ENCODE measurements around the gene COL23A1.

The COL23A1 gene

DNA sequence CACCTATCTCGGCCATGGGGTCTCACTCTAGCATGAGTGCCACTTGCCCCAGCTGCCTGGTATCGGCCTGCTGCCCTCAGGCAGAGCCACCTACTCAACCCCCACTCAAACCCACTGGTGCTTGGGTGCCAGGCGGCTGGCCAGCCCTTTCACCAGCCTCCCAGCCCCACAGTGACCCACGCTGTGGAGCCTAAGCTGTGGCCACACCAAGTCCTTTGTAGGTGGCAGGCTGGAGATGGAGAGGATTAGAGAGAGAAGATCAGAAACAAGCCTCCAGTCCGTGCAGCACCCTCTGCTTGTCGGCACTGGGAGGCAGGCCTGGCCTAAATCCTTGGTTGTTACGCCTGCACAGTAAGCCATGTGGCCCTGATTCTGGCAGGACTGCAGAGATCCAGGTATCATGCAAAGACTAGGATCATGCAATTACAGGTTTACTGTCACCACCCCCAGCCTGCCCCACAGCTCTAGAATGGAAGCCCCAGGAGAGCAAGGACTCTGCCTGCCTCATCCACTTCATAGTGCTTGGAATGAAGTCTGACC, 171.7 kb downstream of the COL23A1 start:
- DNase-seq: no peak

DNA sequence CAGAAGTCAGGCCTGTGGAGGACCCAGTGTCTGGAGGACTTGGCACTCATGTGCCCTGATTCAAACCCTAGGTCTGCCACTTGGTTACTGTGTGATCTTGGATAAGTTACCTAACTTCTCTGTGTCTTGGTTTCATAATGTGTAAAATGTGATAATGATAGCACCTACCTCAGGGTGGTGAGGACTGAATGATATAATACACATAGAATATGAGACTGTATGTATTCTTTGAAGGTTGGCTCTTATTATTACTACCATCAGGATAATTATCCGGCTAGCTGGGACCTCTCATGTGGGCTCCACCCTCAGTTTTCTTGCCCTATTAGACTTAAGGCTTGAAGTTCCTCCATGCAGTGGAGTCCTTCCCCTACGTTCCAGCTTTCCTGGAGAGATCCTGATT, 172.2 kb downstream of the COL23A1 start:
- DNase-seq: no peak

DNA sequence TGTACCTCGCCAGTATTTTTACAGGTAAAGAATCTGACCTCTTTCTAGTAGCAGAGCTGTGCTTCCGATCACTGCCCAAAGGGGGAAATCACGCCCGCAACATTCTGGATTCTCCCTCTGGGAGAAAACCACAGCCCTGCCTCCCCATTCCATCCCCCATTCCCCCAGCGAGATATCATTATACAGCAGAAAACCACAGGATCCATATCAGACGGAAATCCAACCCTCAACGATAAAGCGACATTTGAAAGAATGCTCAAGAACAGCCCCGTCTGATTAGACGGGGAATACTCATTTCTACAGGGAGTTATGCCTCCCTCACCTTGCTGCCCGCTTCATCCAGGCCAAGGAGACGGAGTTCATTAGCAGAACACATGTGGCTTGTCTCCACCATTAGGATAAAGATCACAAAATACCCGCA, 172.8 kb downstream of the COL23A1 start:
- no peak for DNase-seq

DNA sequence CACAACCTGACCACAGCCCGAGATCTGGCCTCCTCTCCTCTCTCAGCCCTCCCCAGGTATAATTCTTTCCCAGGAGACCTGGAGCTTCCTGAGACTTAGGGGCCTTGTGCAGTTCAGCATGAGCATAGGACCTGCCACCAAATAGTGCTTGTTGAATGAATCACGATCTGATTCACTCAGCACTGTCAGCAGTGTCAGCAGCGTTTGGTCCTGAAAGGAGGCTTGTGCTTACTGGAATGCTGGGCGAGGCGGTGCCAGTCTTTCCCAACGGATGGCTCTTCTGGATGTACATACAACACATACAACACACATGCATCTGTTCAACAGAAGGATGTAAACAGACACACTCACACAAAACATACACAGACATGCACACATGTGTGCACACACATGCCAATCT, 173.3 kb downstream of the COL23A1 start:
- no peak for DNase-seq

DNA sequence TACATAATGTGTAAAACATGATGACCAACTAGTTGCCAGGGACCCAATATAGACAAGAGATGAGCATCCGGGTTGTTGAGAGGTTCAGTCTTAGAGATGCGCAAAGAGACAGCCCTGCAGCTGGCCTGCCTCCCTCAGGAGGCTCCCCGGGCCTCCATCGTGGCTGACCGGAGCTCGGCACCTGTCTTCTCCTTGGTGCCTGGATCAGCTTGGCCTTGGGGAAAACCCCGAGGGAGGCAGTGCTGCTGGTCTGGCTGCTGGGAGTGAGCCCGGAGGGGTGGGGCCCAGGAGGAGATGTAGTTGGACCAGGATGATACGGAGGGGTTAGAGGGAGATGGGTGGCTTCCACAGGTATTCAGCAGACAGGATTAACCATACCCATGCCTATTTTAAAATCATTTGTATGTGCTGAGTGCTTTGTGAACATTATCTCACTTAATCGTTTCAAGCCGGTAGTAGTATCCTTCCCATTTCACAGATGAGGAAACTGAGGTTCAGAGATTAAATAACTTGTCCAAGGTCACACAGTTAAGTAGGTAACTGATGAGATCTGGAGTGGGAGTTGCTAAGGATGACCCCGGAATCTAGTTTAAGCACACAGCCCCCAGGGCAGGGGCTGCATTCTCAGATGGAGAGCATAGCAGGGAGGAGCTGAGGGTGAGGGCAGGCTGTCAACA, 173.8 kb downstream of the COL23A1 start:
- DNase-seq: no peak

DNA sequence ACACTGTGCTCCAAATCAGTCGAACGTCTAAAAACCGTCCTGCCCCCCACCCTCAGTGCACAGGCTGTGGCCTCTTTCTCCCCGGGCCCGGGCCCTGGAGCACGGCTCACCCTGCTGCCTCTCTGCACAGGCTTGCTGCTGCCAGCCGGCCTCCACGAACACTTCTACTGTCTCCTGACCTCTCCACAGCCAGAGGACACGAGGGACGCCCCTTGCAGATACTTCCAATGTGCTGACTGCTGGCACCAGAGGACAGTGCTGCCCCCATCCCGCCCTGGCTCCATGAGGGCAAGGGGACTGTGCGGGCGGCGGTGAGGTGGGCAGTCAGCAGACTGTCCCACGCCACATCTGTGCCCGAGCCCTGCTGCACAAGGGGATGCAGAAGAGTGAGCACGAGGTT, 174.8 kb downstream of the COL23A1 start:
- no peak for DNase-seq

DNA sequence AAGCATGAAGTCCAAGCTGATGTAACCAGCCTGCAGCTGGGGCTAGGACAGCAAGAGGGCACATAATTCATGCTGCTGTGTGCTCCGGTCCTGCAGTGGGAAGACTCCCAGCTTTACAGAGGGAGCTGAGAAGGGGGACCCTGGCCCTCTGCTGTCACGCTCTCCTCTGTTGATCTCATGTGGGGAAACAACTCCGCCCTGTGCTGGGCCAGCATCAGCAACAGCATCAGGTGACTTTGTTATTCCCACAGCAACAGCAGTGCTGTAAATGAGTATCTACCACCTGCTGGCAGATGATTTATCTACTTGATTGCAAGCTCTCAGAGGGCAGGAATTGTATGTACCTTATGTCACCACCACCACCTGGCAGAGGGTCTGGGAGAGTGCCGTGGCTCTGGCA, 176.2 kb downstream of the COL23A1 start:
- DNase-seq: no peak

DNA sequence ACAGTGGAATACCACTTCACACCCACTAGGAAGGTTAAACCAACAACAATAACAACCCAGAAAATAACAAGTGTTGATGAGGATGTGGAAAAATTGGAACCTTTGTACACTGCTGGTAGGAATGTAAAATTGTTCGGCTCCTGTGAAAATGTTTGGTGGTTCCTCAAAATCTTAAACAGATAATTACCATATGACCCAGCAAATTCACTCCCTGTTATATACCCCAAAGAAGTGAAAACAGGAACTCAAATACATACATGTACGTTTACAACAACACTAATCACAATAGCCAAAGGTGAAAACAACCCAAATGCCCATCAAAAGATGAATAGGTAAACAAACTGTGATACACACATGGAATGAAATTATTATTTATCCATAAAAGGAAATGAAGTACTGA, 179.1 kb downstream of the COL23A1 start:
- DNase-seq: no peak

DNA sequence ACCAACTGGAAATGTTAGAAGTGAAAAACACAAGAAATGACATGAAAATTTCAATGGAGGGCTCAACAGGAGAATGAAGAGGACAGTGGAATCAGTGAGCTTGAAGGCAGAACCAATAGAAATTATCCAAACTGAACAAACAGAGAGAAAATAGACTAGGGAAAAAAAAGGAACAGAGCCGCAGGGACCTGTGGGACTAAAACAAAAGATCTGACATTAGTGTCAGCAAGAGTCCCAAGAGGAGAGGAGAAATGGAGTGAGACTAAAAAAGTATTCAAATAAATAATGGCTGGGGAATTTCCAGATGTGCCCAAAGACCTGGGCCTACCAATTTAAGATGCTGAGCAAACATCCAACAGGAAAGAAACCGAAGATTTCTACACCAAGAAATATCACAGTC, 182.5 kb downstream of the COL23A1 start:
- DNase-seq: no peak

DNA sequence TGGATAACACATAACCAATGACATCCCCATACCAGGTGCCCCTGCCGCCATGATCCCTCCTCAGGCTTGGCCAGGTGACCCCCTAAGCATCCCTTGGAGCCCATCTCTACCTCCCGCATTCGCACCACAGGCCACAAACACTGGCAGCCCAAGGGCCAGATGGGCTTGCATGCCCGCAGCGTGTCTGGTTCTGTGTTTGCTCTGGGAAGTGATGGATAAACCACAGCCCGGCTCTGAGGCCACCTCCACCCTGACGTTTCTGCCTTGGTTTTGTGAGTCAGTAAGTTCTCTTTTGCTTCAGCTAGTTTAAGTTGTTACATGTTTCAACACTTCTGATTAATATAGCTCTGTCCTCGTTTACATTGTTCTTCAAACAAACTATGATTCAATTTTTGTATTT, 185.2 kb downstream of the COL23A1 start:
- DNase-seq: no peak

DNA sequence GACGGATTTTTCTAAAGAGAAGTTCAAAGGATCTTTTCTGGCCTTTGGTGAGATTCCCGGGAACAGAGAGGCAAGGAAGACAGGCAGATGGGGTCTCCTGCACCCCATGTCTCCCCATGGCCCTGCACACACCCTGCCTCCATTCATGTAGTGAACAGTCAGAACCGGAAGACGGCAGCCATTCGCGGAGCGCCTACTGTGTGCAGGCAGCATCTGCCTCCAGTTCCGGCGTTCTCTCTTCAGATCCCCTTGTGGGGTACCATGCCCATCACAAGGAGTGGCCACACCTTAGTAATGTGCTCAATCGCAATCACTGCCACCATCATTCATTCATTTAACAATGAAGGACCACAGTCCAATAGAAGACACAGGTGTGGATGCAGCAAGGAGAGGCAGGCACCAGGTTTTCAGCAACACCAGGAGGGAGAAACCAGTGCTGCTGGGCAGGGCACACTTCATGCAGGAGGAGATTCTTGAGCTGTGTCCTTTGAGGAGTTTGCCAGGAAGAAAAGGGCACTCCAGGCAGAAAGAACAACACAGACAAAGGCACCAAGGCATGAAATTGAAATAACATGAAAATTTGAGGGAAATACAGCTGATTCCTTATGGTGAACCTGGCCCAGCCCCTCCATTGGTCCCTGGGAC, 186.1 kb downstream of the COL23A1 start:
- DNase-seq: no peak

DNA sequence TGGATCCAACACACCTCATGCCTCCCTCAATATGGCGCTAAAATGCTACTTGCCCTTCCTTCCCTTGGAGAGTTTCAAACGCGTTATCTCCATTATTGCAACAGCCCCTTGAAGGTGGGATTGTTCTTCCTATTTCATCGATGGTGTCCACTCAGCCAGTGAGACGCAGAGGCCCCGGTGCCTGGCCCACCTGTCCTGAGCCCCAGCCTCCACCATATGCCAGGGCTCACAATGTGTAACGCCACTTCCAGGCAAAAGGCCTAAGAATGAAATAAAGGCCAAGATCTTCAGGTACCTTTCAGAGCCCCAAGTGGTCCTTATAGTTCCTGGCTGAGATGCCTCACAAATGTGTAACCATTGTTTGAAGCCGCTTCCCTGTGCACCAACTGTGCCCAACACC, 186.8 kb downstream of the COL23A1 start:
- DNase-seq: no peak

DNA sequence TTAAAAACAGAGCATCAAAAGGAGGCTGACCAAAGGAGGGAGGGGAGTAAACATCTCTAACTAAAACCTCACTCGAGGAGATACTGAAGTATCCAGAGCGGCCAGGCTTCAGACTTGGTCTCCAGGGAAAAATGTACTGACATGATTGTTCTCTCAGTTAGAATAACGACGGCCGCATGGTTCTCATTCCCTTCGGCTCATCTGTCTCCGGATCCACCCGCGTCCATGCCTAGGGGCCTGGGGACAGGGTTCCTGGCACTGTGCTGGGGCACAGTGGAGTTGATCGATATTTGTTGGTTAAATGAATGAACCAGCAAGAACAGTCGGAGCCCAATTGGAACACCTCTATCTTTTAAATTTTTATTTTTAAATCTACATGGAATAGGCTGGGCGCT, 190.5 kb downstream of the COL23A1 start:
- DNase-seq: no peak

DNA sequence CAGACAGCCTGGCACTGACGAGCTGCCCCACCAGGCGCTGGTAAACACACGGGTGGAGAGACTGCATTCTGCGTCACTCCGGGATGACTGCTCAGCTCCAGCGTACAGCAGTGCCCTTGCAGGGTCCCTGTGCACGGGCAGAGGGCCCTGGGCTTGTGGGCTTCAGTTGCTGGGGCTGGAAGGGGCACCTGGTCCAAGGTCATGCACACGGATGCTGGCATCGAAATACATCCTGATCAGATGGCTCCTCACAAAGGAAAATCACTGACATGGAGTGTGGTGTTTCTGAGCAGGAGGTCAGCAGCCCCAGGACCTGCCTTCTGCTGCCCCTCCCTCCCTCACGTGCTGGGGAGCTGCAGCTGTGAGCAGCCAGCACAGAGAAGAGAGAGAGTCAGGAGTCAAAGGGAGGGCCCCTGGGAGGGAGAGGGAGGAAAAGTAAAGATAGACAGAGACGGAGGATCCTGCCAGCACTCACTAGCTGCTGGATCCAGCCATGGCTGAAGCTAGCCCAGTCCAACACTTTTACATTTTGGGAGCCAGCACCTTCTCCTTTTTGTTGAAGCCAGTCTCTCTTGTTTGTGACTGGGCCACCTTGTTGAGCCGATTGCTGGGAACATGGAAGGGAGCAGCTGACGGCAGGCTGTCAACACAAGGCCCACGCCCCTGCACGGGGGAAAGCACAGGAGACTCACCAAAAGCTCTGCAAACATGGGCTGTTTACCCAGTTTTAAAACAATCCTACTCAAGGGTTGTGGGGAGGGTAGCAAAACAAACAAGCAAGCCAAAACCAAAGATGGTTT, 191.1 kb downstream of the COL23A1 start:
- no peak for DNase-seq

DNA sequence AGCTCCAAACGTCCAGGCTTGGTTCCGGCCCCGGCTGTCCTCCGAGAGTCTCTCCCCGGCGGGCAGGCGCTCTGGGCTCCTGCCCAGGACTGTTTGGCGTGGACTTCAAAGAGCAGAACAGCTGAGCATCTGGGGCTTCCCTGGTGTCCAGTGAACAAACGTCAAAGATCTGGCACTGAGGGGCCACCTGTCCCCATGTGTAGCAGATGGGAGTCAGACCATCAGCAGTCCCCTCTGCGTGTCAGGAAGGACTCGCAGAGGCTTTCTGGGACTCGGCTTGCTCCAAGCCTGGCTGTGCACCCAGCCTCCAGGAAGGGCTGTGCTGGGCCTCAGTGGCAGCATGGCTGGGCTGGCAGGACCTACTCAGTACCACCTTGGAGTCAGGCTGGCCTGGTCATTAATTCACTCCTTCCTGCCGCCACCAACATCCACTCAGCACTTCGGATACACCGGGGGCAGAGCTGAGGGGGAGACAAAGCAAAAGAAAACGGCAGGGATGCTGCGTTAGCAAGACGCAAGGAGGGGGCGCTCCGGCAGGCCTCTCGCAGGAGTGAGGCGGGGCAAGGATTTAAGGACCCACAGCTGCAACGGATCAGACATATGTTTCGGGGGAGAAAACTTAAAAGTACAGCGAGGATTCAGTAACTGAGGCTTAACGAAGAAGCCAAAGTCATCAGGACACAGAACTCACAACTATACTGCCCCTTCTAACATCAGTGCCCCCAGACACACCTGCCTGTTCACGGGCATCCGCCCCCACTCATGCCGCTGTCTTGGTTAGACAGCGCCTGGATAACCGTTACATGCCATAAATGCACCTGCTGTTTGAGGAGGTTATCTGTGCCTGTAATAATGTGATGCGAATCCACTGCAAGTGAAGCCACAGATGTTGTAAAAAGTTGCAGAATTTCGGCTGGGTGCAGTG, 193.1 kb downstream of the COL23A1 start:
- no peak for DNase-seq

DNA sequence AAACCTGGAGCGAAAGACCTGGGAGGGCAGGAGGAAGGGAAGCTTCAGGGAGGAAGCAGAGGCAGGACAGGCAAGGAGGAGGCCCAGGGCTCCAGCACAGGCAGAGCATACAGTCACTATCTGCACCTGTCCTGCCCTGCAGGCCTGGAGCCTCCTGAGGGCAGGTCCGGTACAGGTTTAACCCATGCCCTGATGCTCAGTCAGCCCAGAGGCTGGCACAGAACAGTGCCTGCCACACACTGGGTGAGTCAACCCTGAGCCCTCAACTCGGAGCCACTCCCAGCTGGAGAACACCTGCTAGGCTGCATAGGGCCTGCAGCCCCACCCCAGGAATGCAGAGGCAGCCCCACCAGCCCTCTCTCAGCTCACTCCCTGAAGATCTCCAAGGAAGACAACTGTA, 196.1 kb downstream of the COL23A1 start:
- no peak for DNase-seq

DNA sequence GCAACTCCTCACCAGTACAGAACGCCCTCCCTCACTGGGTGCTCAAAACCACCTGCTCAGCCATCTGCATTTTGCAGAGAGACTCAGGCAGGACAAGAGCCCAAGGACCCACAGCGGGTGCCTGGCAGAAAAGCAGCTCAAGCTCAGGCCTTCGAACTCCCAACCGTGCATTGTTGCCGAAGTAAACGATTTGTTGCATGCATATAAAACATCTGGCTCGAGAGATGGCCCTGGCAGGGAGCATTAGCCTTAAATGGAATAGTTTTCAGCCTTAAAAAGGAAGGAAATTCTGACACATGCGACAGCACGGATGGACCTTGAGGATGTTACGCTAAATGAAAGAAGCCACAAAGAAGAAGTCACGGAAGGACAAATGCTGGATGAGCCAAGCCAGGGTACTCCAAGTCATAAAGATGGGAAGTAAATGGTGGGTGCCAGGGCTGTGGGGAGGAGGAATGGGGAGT, 197.2 kb downstream of the COL23A1 start:
- DNase-seq: no peak

DNA sequence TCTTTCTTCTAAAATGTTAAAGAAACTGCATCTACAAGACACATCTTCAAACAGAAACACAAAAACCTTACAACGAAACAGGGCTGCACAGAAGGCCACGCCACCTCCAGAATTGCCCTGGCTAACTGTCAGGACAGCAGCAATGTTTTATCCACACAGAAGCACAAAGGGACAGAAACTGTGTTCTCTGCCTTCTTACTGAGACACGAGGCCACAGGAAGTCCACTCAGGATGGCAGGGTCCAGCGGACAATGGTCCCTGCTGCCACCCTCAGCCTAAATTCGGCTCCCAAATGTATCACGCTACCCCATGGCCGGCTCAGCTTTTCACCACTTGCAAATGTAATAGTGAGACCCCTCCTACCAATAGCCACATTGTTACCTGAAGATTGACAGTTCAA, 197.8 kb downstream of the COL23A1 start:
- no peak for DNase-seq

DNA sequence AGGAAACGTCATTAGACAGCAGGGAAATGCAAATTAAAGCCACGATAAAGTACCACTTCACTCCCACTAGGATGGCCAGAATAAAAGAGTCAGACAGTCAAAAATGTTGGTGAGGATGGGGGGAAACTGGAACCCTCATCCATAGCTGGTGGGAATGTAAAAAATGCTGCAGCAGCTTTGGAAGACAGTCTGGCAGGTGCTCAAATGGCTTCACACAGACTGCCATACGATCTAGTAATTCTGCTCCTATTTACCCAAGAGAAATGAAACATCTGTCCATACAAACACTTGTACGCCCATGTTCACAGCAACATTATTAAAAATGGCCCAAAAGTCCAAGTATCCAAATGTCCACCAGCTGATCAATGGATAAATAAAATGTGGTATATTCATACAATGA, 198.7 kb downstream of the COL23A1 start:
- no peak for DNase-seq

DNA sequence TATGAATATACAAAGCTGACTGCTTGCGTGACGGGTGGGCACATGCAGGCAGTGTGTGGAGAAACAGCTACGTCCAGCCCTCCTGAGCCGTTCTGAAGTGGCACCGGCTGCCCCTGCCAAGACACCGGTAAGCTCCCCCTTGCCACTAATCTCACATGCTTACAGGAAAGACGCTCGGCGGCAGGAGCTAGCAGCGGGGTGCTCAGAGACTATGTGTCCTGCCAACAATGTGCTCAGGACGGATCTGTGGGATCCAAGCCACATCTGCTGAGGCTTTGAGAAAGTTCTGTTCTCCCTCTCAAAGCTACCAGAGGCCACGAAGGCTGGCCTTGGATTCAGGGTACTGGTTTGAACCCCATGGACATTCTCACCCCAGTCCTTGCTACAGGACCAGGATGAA, 200.4 kb downstream of the COL23A1 start:
- DNase-seq: no peak

DNA sequence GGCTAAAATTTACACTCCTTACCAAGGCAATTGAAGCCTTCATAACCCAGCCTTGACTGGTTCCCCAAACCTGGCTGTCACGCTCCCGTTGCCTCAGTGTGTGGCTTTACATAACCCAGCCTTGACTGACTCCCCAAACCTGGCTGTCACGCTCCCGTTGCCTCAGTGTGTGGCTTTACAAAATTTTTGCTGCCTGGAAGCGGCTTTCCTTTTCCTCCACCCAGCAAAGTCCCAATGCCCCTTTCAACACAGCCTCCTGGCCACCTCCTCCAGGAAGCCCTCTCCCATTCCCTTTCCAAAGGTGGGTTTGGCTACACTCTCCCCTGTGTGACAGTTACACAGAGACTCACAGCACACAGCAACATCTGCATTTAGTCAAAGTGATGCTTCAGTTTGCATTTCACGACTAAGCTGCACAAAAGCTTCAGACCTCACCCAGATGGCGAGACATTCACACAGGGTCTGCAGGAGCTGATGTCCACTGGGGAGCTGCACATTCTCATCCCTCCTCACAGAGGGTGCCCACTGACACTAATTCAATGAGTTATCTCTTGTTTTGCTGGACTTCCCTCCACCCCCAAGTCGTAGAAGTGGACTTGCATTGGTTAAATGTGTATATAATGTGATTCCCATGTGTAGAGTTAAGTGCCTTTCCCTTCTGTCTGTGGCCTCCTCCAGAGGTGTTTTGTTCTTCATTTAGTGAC, 201.0 kb downstream of the COL23A1 start:
- no peak for DNase-seq

Measured in activated CD4-positive, alpha-beta T cell treated with anti-CD3 and anti-CD28 coated beads, Interleukin-10, Interleukin-2, amounts not matched to agents 100 ng/mL and 50 ng/mL, durations not matched to agents 16 hours and 8 hours (primary cell).